ENCODE measurements around the gene TRAPPC3L. TPM values are rescaled to one million over a fixed set of nuclear protein-coding genes. Genes with fewer than 3 reads are reported as not detected.

Gene TRAPPC3L
- total RNA-seq, 1 experiment from 2014 or later = not detected

- H3K4me1 ChIP-seq (ENCODE audit: insufficient read depth, low read length, poor library complexity, severe bottlenecking) = peaks cover 16% of the 10 kb centered on the region
- intact Hi-C loops (cut with micrococcal nuclease; ENCODE audit: unreplicated experiment) = no loop called here
- no peaks in the 10 kb centered on the region for H3K9me3 ChIP-seq (ENCODE audit: low read depth, low read length, poor library complexity, severe bottlenecking)
- no peaks in the 10 kb centered on the region for H3K27me3 ChIP-seq (replicated peaks; ENCODE audit: insufficient read depth, low read depth, low read length, poor library complexity)
- DNase-seq (ENCODE audit: low spot score) = no peak
- POLR2A ChIA-PET (ENCODE audit: low non-redundant PET) = no interaction called here
- no peak overlapping the region for H3K27ac ChIP-seq (ENCODE audit: low read depth, low read length, poor library complexity, severe bottlenecking)
- CTCF ChIA-PET = no interaction called here
- no peak for TF ChIP-seq EZH2 (IDR thresholded peaks at IDR 0.05; ENCODE audit: borderline replicate concordance, low read depth, low read length, poor library complexity, severe bottlenecking)
- TF ChIP-seq CTCF (conservative IDR thresholded peaks at IDR 0.05; ENCODE audit: low read depth, low read length) = no peak
- H3K4me3 ChIP-seq (ENCODE audit: low read depth, low read length, poor library complexity, severe bottlenecking) = no peak overlapping the region
- H3K36me3 ChIP-seq (ENCODE audit: insufficient read depth, low read length, poor library complexity, severe bottlenecking) = peaks cover 11% of the 10 kb centered on the region
- no TSS peak for BruUV-seq (replicated peaks)
Measured at GRCh38 chr6:116577486-116577885, 32.0 kb upstream of the TRAPPC3L start.

GRCh38 chr6:116575227-116575626, 29.7 kb upstream of the TRAPPC3L start:
- intact Hi-C loops (cut with micrococcal nuclease; ENCODE audit: unreplicated experiment) = no loop called here
- no peak for TF ChIP-seq CTCF (conservative IDR thresholded peaks at IDR 0.05; ENCODE audit: low read depth, low read length)
- TF ChIP-seq EZH2 (IDR thresholded peaks at IDR 0.05; ENCODE audit: borderline replicate concordance, low read depth, low read length, poor library complexity, severe bottlenecking) = no peak
- CTCF ChIA-PET = no interaction called here

DNA sequence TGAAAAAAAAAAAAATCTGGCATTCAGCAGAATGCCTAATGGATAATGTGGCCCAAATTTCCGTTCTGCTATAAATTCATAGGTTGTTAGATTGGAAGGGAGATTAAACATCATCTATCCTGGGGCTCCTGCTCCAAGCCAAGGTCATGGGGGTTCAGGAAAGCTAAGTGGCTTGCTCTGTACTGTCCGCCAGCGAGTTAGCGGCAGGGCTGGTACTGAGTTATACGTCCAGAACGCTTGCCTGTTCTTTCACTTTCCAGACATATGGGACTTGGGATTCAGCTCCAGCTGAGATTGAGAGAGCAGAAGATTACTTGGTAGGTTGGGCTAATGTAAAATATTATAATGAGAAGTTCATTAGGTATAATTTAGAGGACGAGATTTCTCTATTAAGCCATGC, 26.7 kb upstream of the TRAPPC3L start:
- Histone ChIP-seq H3K27me3 (replicated peaks; ENCODE audit: insufficient read depth, low read depth, low read length, poor library complexity) (no peaks in the 10 kb centered on the region), H3K9me3 (ENCODE audit: low read depth, low read length, poor library complexity, severe bottlenecking) (no peaks in the 10 kb centered on the region), H3K36me3 (ENCODE audit: insufficient read depth, low read length, poor library complexity, severe bottlenecking) (peaks cover 9% of the 10 kb centered on the region), H3K4me3 (ENCODE audit: low read depth, low read length, poor library complexity, severe bottlenecking) (peak overlapping the region; percentile 75), H3K27ac (ENCODE audit: low read depth, low read length, poor library complexity, severe bottlenecking) (peak overlapping the region; percentile 91), H3K4me1 (ENCODE audit: insufficient read depth, low read length, poor library complexity, severe bottlenecking) (peaks cover 23% of the 10 kb centered on the region)
- ChIA-PET POLR2A (ENCODE audit: low non-redundant PET) (interaction anchor here (0.7 to 1.1 kb wide), 2 partner anchors 61 to 293 kb away, joined by 4 to 6 read pairs; partner anchors contain the start of gene CALHM5), CTCF (interaction anchor here (1.2 kb wide), 1 partner anchor 303 kb away, joined by 6 read pairs; no protein-coding TSS in a partner anchor)
- no peak for DNase-seq (ENCODE audit: low spot score)
- BruUV-seq (replicated peaks) = no TSS peak
- TF ChIP-seq EZH2 (IDR thresholded peaks at IDR 0.05; ENCODE audit: borderline replicate concordance, low read depth, low read length, poor library complexity, severe bottlenecking) (no peak), CTCF (conservative IDR thresholded peaks at IDR 0.05; ENCODE audit: low read depth, low read length) (no peak)
- intact Hi-C loops (cut with micrococcal nuclease; ENCODE audit: unreplicated experiment) = no loop called here

More at GRCh38 chr6:116575227-116575626, 29.7 kb upstream of the TRAPPC3L start:
- peaks cover 9% of the 10 kb centered on the region for H3K36me3 ChIP-seq (ENCODE audit: insufficient read depth, low read length, poor library complexity, severe bottlenecking)
- BruUV-seq (replicated peaks) = no TSS peak
- no peaks in the 10 kb centered on the region for H3K27me3 ChIP-seq (replicated peaks; ENCODE audit: insufficient read depth, low read depth, low read length, poor library complexity)
- H3K4me3 ChIP-seq (ENCODE audit: low read depth, low read length, poor library complexity, severe bottlenecking) = no peak overlapping the region
- POLR2A ChIA-PET (ENCODE audit: low non-redundant PET) = no interaction called here
- peak; percentile 77 for DNase-seq (ENCODE audit: low spot score)
- peaks cover 18% of the 10 kb centered on the region for H3K4me1 ChIP-seq (ENCODE audit: insufficient read depth, low read length, poor library complexity, severe bottlenecking)
- H3K9me3 ChIP-seq (ENCODE audit: low read depth, low read length, poor library complexity, severe bottlenecking) = no peaks in the 10 kb centered on the region
- H3K27ac ChIP-seq (ENCODE audit: low read depth, low read length, poor library complexity, severe bottlenecking) = no peak overlapping the region

Measured in A673 (cell line).